ENCODE results near the gene CD82. TPM values are rescaled to one million over a fixed set of nuclear protein-coding genes. Genes with fewer than 3 reads are reported as not detected.

Gene CD82
- total and polyA plus RNA-seq, 5 experiments from 2014 or later, result 21.1 to 29.9 (median 24.1) TPM

DNA sequence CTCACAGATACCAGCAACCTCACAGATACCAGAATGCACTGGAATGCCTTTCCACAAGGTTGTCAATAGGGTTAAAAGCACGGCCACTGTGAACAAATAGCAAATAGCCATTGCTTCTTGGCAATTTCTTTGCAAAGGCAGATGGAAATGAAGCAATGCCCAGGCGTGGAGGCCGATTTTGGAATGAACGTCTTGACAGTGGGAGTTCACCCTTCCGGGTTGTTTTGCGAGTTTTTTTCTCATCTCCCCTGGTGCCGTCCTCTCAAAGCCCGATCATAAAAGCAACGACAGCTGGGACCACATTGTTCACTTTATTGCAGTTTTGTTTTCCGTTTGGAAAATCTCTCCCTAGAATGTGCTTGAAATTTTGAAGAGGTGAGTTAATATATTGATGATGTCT, 38.0 kb upstream of the CD82 start:
- Mint-ChIP-seq H3K4me1 (peaks cover 0 to 13% (median 5%) of the 10 kb centered on the region in 4 donors), H3K27ac (no peak overlapping the region), H3K4me3 (no peak overlapping the region), H3K27me3 (peaks cover 0 to 20% (median 5%) of the 10 kb centered on the region in 5 donors), H3K9me3 (no peaks in the 10 kb centered on the region), H3K36me3 (no peaks in the 10 kb centered on the region)
- ATAC-seq (no peak), DNase-seq (no peak)
- POLR2A ChIA-PET, result no interaction called here

DNA sequence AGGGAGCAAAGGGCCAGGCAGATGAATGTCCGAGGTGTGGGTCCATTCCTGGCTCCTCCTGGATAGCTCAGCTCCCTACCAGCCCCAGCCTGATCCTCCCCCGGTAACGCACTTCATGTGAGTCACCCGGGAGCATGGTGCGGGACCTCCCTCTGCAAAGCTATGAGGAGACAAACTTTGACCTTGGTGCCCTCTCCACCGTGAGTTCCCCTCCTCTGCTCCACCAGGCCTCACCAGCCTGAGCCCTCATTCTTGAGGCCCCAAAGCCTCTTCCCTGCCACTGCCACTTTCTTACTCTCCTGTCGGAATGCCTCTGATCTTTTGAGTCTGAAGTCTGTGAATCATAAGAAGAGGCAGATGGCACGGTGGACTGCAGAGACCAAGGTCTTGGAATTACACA, 37.4 kb upstream of the CD82 start:
- H3K27me3 Mint-ChIP-seq, result peaks cover 0 to 14% (median 5%) of the 10 kb centered on the region in 5 donors
- no peaks in the 10 kb centered on the region for H3K9me3 Mint-ChIP-seq
- H3K4me1 Mint-ChIP-seq, result peaks cover 0 to 13% (median 5%) of the 10 kb centered on the region in 4 donors
- POLR2A ChIA-PET, result no interaction called here
- no peaks in the 10 kb centered on the region for H3K36me3 Mint-ChIP-seq
- DNase-seq, result no peak
- H3K4me3 Mint-ChIP-seq, result no peak overlapping the region
- ATAC-seq, result no peak
- H3K27ac Mint-ChIP-seq, result peak overlapping the region in 1 of 10 donors; percentile 9

DNA sequence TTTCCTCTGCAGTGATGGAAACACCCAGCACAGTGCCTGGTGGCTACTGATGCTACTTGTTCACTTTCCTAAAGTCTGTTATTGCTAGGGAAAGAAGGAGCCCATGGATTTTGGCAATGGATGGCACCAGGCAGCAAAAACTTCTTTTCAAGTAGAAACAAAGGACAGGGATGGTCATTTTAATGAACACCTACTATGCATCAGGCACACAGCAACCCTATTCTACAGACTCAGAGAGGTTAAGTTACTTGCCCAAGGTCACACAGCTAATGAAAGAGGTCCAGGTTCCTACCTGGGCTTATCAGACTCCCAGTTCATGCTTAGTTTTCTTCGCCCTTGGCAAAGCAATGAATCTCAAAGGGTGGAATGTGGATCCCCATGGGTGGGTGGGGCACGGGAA, 36.9 kb upstream of the CD82 start:
- POLR2A ChIA-PET, result no interaction called here
- Mint-ChIP-seq H3K4me3 (no peak overlapping the region), H3K4me1 (peaks cover 0 to 12% (median 4%) of the 10 kb centered on the region in 4 donors), H3K36me3 (no peaks in the 10 kb centered on the region), H3K9me3 (no peaks in the 10 kb centered on the region), H3K27me3 (peaks cover 0 to 9% (median 4%) of the 10 kb centered on the region in 5 donors), H3K27ac (no peak overlapping the region)
- no peak for ATAC-seq
- no peak for DNase-seq

DNA sequence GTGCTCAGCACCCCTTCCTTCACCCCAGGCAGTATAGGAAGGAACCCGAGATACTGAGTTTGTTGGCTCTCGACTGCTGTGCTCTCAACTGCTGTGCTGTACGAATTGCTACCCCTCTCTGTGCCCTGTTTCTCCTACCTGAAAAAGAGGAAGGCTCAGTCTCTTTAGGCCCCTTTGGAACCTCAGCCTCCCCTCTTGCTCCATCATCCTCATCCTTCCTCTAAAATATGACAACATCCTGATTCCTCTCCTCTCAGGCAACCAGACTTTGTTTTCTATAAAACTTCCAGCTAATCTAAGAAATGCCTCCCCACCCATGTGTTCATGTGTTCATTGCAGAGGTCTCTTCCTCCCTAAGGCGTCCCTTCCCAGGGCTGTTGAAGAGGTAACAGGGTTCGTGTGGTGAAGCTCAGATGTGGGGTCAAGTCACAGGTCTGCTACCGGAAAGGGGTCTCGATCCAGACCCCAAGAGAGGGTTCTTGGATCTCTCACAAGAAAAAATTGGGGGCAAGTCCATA, 35.5 kb upstream of the CD82 start:
- Mint-ChIP-seq H3K27ac (peak overlapping the region in 1 of 10 donors; percentile 33), H3K27me3 (peaks cover 0 to 8% (median 4%) of the 10 kb centered on the region in 5 donors), H3K9me3 (no peaks in the 10 kb centered on the region), H3K36me3 (no peaks in the 10 kb centered on the region), H3K4me3 (peak overlapping the region in 1 of 10 donors; percentile 14), H3K4me1 (peaks cover 0 to 10% (median 4%) of the 10 kb centered on the region in 4 donors)
- DNase-seq, result no peak
- POLR2A ChIA-PET, result interaction anchor here (0.6 kb wide), 1 partner anchor 392 kb away, joined by 3 read pairs; no protein-coding TSS in a partner anchor
- ATAC-seq, result no peak

DNA sequence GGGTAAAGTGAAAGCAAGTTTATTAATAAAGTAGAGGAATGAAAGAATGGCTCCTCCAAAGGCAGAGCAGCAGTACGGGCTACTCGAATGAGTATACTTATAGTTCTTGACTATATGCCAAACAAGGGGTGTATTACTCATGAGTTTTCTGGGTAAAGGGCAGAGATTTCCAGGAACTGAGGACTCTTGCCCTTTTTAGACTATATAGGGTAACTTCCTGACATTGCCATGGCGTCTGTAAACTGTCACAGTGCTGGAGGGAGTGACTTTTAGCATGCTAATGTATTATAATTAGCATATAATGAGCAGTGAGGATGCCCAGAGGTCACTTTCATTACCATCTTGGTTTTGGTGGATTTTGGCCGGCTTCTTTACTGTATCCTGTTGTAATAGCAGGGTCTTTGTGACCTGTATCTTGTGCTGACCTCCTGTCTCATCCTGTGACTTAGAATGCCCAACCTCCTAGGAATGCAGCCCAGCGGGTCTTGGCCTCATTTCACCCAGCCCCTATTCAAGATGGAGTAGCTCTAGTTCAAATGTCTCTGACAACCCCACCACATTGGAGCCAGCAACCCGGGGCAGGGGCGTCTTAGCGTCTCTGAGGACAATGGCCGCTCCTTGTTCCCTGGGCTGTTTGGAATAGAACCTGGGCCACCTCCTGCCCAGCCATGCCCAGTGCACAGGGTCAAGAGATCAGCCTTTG, 34.9 kb upstream of the CD82 start:
- H3K36me3 Mint-ChIP-seq, result no peaks in the 10 kb centered on the region
- no peak for DNase-seq
- no peak overlapping the region for H3K27ac Mint-ChIP-seq
- POLR2A ChIA-PET, result no interaction called here
- peaks cover 0 to 10% (median 4%) of the 10 kb centered on the region in 4 donors for H3K4me1 Mint-ChIP-seq
- peak overlapping the region in 1 of 10 donors; percentile 14 for H3K4me3 Mint-ChIP-seq
- no peak for ATAC-seq
- no peaks in the 10 kb centered on the region for H3K9me3 Mint-ChIP-seq
- H3K27me3 Mint-ChIP-seq, result peaks cover 0 to 3% (median 2%) of the 10 kb centered on the region in 5 donors

- H3K9me3 Mint-ChIP-seq, result no peaks in the 10 kb centered on the region
- H3K4me3 Mint-ChIP-seq, result no peak overlapping the region
- H3K4me1 Mint-ChIP-seq, result peaks cover 0 to 10% (median 4%) of the 10 kb centered on the region in 4 donors
- POLR2A ChIA-PET, result no interaction called here
- no peak overlapping the region for H3K27ac Mint-ChIP-seq
- ATAC-seq (no peak), DNase-seq (no peak)
- H3K27me3 Mint-ChIP-seq, result peaks cover 0 to 4% (median 2%) of the 10 kb centered on the region in 5 donors
- no peaks in the 10 kb centered on the region for H3K36me3 Mint-ChIP-seq
These were observed 34.4 kb upstream of the CD82 start for GRCh38 chr11:44531116-44531504.

DNA sequence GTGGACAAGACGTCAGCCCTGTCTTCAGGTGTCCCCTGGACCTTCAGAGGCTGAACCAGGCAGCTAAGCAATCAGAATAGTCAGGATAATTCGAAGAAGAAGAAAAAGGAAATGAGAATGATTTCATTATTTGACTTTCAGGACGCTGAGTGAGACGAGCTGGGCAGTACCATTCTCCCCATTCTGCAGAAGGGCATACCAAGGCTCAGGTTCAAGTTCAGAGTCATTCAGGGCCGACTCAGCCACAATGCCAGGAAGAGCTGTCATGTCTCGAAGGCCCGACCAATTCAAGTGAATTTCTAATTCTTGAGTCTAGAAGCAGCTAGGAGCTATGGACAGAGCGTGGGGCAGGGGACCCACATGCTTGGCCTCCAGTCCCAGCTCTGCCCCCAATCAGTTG, 33.8 kb upstream of the CD82 start:
- no peak for ATAC-seq
- H3K27ac Mint-ChIP-seq, result peak overlapping the region in 1 of 10 donors; percentile 16
- no peaks in the 10 kb centered on the region for H3K9me3 Mint-ChIP-seq
- POLR2A ChIA-PET, result no interaction called here
- H3K4me3 Mint-ChIP-seq, result no peak overlapping the region
- DNase-seq, result no peak
- H3K27me3 Mint-ChIP-seq, result peaks cover 0 to 4% (median 2%) of the 10 kb centered on the region in 5 donors
- no peaks in the 10 kb centered on the region for H3K36me3 Mint-ChIP-seq
- H3K4me1 Mint-ChIP-seq, result peaks cover 0 to 10% (median 4%) of the 10 kb centered on the region in 4 donors

GRCh38 chr11:44532809-44533208, 32.7 kb upstream of the CD82 start:
- H3K36me3 Mint-ChIP-seq, result no peaks in the 10 kb centered on the region
- peaks cover 0 to 10% (median 4%) of the 10 kb centered on the region in 4 donors for H3K4me1 Mint-ChIP-seq

DNA sequence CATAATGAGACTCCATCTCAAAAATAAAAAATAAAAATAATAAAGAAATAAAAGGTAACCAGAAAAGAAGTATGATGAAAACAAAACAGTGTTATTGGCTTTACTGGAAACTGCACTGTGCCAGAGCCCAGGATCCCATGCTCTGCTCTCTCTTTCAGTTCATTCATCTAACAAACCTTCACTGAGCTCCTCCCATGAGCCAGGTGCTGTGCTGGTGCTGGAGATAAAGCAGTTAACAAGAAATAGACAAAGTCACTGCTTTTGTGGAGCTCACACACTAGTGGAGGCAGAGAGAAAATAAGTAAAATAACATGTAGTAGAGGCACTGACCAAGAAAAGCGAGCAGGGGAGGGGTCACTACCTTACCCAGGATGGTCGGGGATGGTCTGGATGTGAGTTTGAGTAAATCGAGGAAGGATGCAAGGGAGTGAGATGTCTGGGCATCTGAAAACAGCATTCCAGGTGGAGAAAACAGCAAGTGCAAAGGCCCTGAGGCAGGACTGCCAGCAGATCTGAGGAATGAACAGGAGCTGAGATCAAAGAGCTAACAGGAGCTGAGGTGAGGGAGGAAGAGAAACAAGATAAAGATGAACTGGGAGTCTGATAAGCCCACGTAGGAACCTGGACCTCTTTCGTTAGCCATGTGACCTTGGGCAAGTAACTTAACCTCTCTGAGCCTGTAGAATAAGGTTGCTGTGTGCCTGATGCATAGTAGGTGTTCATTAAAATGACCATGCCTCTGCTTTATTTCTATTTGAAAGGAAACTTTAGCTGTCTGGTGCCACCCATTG, 31.3 kb upstream of the CD82 start:
- POLR2A ChIA-PET, result no interaction called here
- H3K27me3 Mint-ChIP-seq, result peaks cover 0 to 4% (median 0%) of the 10 kb centered on the region in 5 donors
- no peak overlapping the region for H3K27ac Mint-ChIP-seq
- no peaks in the 10 kb centered on the region for H3K36me3 Mint-ChIP-seq
- no peak for ATAC-seq
- H3K4me3 Mint-ChIP-seq, result no peak overlapping the region
- no peaks in the 10 kb centered on the region for H3K9me3 Mint-ChIP-seq
- H3K4me1 Mint-ChIP-seq, result peaks cover 0 to 10% (median 5%) of the 10 kb centered on the region in 4 donors
- DNase-seq, result no peak

More at GRCh38 chr11:44532809-44533208, 32.7 kb upstream of the CD82 start:
- POLR2A ChIA-PET, result no interaction called here
- Mint-ChIP-seq H3K27ac (peak overlapping the region in 2 of 10 donors; percentile 11 to 17), H3K4me3 (no peak overlapping the region), H3K9me3 (no peaks in the 10 kb centered on the region), H3K27me3 (peaks cover 0 to 4% (median 2%) of the 10 kb centered on the region in 5 donors)
- ATAC-seq (no peak), DNase-seq (no peak)

GRCh38 chr11:44535191-44535980, 30.1 kb upstream of the CD82 start:
- POLR2A ChIA-PET, result no interaction called here
- no peak overlapping the region for H3K4me3 Mint-ChIP-seq
- H3K9me3 Mint-ChIP-seq, result no peaks in the 10 kb centered on the region
- no peak for ATAC-seq
- peaks cover 0 to 7% (median 2%) of the 10 kb centered on the region in 4 donors for H3K4me1 Mint-ChIP-seq
- peak overlapping the region in 2 of 10 donors; percentile 9 to 68 for H3K27ac Mint-ChIP-seq
- DNase-seq, result no peak
- H3K36me3 Mint-ChIP-seq, result no peaks in the 10 kb centered on the region
- peaks cover 0 to 4% (median 0%) of the 10 kb centered on the region in 5 donors for H3K27me3 Mint-ChIP-seq

GRCh38 chr11:44536788-44537516, 28.5 kb upstream of the CD82 start:
- H3K9me3 Mint-ChIP-seq, result no peaks in the 10 kb centered on the region
- H3K4me1 Mint-ChIP-seq, result peaks cover 0 to 2% (median 0%) of the 10 kb centered on the region in 4 donors
- POLR2A ChIA-PET, result interaction anchor here (0.6 kb wide), 1 partner anchor 76 kb away, joined by 3 read pairs; no protein-coding TSS in a partner anchor
- H3K27ac Mint-ChIP-seq, result peak overlapping the region in 1 of 10 donors; percentile 80
- ATAC-seq (no peak), DNase-seq (no peak)
- H3K27me3 Mint-ChIP-seq, result peaks cover 0 to 4% (median 0%) of the 10 kb centered on the region in 5 donors
- no peaks in the 10 kb centered on the region for H3K36me3 Mint-ChIP-seq
- no peak overlapping the region for H3K4me3 Mint-ChIP-seq

DNA sequence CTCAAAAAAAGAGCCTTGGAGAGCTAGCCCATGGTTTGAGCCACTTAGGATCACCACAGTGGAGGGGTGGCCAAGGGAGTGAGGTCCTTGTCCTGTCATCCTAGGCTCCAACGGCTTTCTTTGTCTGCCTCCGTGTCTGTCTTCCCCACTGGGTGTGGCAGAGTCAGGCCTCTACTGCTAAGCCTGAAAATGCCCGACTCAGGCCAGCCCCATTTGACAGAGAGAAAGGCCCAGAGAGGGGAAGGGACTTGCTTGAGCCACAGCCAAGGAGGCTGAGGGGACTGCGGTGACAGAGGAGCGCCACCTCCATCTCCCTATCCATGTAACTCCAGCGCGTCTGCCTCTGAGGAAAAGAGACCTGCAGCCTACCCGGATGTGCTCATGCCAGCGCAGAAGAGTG, 27.8 kb upstream of the CD82 start:
- POLR2A ChIA-PET, result no interaction called here
- DNase-seq (no peak), ATAC-seq (no peak)
- H3K4me1 Mint-ChIP-seq, result peaks cover 0 to 2% (median 0%) of the 10 kb centered on the region in 4 donors
- H3K36me3 Mint-ChIP-seq, result no peaks in the 10 kb centered on the region
- no peaks in the 10 kb centered on the region for H3K9me3 Mint-ChIP-seq
- peaks cover 0 to 4% (median 0%) of the 10 kb centered on the region in 5 donors for H3K27me3 Mint-ChIP-seq
- H3K4me3 Mint-ChIP-seq, result no peak overlapping the region
- no peak overlapping the region for H3K27ac Mint-ChIP-seq

Data from naive thymus-derived CD8-positive, alpha-beta T cell (primary cell).